ENCODE results near the gene RNU6-9. TPM values are rescaled to one million over a fixed set of nuclear protein-coding genes. Genes with fewer than 3 reads are reported as not detected.
"Not testable (repeated sequence)": the region's sequence is repeated elsewhere in the genome, so short reads cannot be mapped to it uniquely, and the experiment has no call there.

The RNU6-9 gene
- total RNA-seq, 1 donor = not detected

DNA sequence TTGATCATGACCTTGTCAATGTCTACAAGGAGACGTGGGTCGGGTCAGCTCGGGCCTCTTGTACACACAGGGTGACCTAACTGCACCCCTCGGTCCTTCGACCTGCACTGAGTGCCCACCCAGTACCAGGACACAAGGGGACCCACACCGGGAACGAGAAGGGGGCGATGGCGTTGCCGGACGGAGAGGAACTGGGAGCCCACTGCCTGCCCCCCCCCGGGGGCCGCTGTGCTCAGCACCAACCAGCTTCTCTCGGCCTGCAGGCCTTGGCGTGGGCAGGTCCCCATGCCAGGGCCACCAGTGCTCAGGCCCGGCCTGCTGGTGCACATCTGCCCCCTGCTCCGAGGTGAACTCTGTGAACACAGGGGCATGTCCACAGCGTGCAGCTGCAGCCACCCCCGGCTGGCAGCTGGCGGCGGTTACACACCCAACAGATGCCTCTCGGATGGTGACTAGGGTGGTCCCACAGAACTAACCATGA is 19.7 kb upstream of the RNU6-9 start:
- DNase-seq (ENCODE audit: low read depth) = no peak
- no peak overlapping the region for H3K4me3 ChIP-seq (ENCODE audit: low read depth, low read length)
- TF ChIP-seq, protein P1, sequence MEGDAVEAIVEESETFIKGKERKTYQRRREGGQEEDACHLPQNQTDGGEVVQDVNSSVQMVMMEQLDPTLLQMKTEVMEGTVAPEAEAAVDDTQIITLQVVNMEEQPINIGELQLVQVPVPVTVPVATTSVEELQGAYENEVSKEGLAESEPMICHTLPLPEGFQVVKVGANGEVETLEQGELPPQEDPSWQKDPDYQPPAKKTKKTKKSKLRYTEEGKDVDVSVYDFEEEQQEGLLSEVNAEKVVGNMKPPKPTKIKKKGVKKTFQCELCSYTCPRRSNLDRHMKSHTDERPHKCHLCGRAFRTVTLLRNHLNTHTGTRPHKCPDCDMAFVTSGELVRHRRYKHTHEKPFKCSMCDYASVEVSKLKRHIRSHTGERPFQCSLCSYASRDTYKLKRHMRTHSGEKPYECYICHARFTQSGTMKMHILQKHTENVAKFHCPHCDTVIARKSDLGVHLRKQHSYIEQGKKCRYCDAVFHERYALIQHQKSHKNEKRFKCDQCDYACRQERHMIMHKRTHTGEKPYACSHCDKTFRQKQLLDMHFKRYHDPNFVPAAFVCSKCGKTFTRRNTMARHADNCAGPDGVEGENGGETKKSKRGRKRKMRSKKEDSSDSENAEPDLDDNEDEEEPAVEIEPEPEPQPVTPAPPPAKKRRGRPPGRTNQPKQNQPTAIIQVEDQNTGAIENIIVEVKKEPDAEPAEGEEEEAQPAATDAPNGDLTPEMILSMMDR (IDR thresholded peaks at IDR 0.05; ENCODE audit: insufficient read depth, low read depth, low read length) = no peak

DNA sequence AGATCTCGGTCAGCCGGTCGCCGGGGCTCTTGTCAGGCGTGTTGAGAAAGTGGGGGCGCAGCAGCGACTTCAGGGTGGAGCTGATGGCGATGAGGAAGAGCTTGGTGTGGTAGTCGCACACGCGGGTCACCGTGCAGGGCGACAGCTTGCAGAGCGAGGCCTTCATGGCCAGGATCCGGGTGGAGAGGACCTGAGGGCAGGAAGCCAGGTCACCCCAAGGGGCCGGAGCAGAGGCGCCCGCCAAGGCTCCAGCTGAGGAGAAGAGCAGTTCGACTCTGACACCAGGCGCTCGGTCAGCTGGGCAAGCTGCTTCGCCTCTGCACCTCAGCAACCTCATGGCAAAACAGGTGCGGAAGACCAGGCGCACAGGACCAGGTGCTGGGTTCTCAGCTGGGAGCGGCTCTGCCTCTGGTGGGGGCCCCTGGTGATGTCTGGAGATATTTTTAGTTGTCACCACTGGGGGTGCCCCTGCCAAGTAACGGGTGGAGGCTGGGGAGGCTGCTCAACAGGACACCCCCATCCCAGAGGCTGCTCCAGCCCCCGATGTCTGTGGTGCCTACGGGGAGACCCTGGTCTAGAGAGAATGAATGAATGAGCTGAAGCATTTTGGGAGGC is 17.9 kb upstream of the RNU6-9 start:
- no peak for DNase-seq (ENCODE audit: low read depth)
- TF ChIP-seq, protein P1 (IDR thresholded peaks at IDR 0.05; ENCODE audit: insufficient read depth, low read depth, low read length) = no peak
- no peak overlapping the region for H3K4me3 ChIP-seq (ENCODE audit: low read depth, low read length)

DNA sequence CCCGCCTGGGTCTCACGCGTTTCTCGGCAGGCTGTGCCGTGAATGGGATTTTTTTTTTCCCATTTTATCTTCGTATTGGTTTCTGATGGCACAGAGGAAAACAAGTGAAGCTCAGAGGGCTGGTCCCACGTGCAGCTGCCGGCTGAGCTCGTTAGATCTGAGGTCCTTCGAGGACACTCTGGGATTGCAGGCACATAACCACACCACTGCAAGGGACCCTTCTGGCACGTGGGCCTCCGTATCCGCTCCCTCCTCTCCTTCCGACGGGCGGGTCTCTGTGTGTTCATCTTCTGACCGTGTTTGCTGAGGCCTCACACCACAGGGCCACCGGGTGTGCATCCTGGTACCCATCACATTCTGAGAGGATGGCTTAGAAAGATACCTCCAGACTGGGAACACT is 17.2 kb upstream of the RNU6-9 start:
- no peak overlapping the region for H3K4me3 ChIP-seq (ENCODE audit: low read depth, low read length)
- TF ChIP-seq, protein P1 (IDR thresholded peaks at IDR 0.05; ENCODE audit: insufficient read depth, low read depth, low read length) = no peak
- DNase-seq (ENCODE audit: low read depth) = no peak

DNA sequence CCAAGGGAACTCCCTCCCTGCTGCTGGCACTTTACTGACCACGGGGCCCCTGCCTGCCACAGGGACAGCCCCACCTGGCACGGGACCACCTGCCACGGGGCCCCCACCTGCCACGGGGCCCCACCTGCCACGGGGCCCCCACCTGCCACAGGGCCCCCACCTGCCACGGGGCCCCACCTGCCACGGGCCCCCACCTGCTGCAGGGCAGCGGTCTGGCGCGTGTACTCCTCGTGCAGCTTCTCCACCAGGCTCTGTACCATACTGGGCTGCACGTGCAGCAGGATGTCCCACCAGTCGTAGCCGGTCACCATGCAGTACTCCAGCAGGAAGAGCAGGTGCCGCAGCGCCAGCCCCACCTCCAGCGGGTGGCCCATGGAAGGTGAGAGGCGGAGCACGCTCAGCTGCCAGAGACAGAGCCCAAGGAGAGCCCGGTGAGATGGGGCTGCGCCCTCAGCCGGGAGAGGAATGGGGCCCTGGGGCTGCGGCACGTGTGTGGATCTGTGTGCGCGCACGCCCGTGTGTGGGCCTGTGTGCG is 16.4 kb upstream of the RNU6-9 start:
- TF ChIP-seq, protein P1 (IDR thresholded peaks at IDR 0.05; ENCODE audit: insufficient read depth, low read depth, low read length) = no peak

DNA sequence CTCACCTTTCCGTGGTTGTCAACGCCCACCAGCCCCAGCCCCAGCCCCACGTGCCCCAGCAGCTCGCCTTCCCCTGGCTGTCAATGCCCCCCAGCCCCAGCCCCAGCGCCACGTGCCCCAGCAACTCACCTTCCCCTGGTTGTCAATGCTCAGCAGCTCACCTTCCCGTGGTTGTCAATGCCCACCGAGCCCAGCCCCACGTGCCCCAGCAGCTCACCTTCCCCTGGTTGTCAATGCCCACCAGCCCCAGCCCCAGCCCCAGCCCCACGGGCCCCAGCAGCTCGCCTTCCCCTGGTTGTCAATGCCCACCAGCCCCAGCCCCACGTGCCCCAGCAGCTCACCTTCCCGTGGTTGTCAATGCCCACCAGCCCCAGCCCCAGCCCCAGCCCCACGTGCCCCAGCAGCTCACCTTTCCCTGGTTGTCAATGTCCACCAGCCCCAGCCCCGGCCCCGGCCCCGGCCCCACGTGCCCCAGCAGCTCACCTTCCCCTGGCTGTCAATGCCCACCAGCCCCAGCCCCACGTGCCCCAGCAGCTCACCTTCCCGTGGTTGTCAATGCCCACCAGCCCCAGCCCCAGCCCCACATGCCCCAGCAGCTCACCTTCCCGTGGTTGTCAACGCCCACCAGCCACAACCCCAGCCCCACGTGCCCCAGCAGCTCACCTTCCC is 15.2 kb upstream of the RNU6-9 start:
- not testable (repeated sequence) for H3K4me3 ChIP-seq (ENCODE audit: low read depth, low read length); DNase-seq (ENCODE audit: low read depth)

More for the DNA sequence above, 16.4 kb upstream of the RNU6-9 start:
- no peak overlapping the region for H3K4me3 ChIP-seq (ENCODE audit: low read depth, low read length)
- no peak for DNase-seq (ENCODE audit: low read depth)

DNA sequence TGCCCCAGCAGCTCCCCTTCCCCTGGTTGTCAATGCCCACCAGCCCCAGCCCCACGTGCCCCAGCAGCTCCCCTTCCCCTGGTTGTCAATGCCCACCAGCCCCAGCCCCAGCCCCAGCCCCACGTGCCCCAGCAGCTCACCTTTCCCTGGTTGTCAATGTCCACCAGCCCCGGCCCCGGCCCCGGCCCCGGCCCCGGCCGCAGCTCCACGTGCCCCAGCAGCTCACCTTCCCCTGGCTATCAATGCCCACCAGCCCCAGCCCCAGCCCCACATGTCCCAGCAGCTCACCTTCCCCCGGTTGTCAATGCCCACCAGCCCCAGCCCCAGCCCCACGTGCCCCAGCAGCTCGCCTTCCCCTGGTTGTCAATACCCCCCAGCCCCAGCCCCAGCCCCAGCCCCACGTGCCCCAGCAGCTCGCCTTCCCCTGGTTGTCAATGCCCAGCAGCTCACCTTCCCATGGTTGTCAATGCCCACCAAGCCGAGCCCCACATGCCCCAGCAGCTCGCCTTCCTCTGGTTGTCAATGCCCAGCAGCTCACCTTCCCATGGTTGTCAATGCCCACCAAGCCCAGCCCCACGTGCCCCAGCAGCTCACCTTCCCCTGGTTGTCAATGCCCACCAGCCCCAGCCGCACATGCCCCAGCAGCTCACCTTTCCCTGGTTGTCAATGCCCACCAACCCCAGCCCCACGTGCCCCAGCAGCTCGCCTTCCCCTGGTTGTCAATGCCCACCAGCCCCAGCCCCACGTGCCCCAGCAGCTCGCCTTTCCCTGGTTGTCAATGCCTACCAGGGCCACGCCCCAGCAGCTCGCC is 14.3 kb upstream of the RNU6-9 start:
- not testable (repeated sequence) for H3K4me3 ChIP-seq (ENCODE audit: low read depth, low read length); DNase-seq (ENCODE audit: low read depth)

DNA sequence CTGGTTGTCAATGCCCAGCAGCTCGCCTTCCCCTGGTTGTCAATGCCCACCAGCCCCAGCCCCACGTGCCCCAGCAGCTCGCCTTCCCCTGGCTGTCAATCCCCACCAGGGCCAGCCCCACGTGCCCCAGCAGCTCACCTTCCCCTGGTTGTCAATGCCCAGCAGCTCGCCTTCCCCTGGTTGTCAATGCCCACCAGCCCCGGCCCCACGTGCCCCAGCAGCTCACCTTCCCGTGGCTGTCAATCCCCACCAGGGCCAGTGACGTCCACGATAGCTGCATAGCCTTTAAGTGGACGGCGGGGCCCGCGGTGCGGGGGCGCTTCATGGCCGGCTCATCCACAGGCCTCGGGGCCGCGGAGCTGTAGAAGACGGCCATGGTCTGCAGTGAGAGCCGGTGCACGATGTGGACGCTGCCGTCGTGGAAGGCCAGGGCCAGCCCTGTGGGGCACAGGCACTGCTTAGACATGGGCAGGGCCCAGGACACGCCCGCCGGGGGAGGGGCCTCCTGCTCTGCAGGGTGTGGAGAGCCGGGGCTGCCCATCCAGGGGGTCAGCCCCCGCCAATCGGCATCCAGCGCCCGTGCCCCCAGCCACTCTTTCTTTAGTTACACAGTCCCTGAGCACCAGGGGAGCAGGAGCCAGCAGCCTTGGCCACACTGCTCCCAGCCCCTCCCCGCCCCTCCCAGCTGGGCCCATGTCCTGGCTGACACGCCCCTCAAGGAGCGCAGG is 13.4 kb upstream of the RNU6-9 start:
- DNase-seq (ENCODE audit: low read depth) = no peak
- no peak overlapping the region for H3K4me3 ChIP-seq (ENCODE audit: low read depth, low read length)
- TF ChIP-seq, protein P1 (IDR thresholded peaks at IDR 0.05; ENCODE audit: insufficient read depth, low read depth, low read length) = no peak
